HG03103 (cell line): ENCODE results near the gene TNFRSF6B.

Source experiments
- ATAC-seq: cut with Tn5 transposase; IDR thresholded peaks from one replicate; pipeline ENCODE4 v1.9.1; 2021; ENCODE audit warnings: low read depth; ENCODE audit not compliant: unreplicated experiment

Gene TNFRSF6B

DNA sequence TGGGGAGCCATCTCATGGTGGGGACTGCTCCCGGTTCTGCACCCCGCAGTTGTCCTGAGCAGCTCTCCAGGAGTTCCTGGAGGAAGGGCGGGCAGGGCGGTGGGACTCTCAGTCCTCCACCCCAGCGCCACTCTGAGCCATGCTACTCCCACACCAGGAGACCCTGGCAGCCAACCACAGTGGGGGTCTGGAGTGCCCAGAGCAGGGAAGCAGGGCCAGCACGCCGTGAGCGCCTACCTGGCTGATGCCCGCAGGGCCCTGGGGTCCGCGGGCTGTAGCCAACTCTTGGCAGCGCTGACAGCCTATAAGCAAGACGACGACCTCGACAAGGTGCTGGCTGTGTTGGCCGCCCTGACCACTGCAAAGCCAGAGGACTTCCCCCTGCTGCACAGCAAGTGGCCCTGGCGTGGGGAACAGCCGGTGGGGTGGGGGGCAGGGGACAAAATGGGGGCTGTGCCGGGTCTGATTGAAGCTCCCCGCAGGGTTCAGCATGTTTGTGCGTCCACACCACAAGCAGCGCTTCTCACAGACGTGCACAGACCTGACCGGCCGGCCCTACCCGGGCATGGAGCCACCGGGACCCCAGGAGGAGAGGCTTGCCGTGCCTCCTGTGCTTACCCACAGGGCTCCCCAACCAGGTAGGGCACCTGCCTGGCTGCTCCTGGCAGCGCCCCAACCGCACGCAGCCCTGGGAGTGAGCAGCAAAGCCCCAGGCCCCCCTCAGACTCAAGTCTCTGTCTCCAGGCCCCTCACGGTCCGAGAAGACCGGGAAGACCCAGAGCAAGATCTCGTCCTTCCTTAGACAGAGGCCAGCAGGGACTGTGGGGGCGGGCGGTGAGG is 1.6 kb upstream of the TNFRSF6B start:
- ATAC-seq, result no peak

DNA sequence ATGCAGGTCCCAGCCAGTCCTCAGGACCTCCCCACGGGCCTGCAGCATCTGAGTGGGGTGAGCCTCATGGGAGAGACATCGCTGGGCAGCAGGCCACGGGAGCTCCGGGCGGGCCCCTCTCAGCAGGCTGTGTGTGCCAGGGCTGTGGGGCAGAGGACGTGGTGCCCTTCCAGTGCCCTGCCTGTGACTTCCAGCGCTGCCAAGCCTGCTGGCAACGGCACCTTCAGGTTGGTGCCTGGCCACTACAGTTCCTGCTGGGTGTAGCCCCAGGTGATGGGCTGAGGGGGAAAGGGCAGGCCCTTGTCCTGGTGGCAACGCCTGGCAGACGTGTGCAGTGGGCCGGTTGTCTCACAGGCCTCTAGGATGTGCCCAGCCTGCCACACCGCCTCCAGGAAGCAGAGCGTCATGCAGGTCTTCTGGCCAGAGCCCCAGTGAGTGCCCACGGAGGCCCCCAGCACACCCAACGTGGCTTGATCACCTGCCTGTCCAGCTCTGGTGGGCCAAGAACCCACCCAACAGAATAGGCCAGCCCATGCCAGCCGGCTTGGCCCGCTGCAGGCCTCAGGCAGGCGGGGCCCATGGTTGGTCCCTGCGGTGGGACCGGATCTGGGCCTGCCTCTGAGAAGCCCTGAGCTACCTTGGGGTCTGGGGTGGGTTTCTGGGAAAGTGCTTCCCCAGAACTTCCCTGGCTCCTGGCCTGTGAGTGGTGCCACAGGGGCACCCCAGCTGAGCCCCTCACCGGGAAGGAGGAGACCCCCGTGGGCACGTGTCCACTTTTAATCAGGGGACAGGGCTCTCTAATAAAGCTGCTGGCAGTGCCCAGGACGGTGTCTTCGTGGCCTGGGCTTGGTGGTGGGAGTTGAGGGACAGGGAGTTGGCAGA is 787 bp upstream of the TNFRSF6B start:
- ATAC-seq, result no peak

DNA sequence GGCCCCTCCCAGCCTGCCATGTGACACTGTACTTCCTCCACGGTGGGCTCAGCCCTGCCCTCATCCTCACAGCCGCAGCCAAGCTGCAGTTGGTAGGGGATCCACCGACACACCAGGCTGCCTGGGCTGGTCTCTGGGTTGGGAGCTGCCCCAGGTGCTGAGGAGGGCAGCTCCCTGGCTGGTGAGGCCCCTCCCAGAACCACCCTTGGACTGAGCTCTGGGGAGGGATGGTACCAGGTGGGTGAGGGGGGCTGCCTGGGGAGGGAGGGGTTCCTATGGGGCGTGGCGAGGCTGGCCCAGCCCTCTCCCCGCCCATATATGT is 185 bp upstream of the TNFRSF6B start:
- ATAC-seq, result no peak

DNA sequence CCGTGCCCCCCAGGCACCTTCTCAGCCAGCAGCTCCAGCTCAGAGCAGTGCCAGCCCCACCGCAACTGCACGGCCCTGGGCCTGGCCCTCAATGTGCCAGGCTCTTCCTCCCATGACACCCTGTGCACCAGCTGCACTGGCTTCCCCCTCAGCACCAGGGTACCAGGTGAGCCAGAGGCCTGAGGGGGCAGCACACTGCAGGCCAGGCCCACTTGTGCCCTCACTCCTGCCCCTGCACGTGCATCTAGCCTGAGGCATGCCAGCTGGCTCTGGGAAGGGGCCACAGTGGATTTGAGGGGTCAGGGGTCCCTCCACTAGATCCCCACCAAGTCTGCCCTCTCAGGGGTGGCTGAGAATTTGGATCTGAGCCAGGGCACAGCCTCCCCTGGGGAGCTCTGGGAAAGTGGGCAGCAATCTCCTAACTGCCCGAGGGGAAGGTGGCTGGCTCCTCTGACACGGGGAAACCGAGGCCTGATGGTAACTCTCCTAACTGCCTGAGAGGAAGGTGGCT is 960 bp downstream of the TNFRSF6B start:
- ATAC-seq, result no peak

DNA sequence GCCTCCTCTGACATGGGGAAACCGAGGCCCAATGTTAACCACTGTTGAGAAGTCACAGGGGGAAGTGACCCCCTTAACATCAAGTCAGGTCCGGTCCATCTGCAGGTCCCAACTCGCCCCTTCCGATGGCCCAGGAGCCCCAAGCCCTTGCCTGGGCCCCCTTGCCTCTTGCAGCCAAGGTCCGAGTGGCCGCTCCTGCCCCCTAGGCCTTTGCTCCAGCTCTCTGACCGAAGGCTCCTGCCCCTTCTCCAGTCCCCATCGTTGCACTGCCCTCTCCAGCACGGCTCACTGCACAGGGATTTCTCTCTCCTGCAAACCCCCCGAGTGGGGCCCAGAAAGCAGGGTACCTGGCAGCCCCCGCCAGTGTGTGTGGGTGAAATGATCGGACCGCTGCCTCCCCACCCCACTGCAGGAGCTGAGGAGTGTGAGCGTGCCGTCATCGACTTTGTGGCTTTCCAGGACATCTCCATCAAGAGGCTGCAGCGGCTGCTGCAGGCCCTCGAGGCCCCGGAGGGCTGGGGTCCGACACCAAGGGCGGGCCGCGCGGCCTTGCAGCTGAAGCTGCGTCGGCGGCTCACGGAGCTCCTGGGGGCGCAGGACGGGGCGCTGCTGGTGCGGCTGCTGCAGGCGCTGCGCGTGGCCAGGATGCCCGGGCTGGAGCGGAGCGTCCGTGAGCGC is 1.6 kb downstream of the TNFRSF6B start:
- no peak for ATAC-seq

DNA sequence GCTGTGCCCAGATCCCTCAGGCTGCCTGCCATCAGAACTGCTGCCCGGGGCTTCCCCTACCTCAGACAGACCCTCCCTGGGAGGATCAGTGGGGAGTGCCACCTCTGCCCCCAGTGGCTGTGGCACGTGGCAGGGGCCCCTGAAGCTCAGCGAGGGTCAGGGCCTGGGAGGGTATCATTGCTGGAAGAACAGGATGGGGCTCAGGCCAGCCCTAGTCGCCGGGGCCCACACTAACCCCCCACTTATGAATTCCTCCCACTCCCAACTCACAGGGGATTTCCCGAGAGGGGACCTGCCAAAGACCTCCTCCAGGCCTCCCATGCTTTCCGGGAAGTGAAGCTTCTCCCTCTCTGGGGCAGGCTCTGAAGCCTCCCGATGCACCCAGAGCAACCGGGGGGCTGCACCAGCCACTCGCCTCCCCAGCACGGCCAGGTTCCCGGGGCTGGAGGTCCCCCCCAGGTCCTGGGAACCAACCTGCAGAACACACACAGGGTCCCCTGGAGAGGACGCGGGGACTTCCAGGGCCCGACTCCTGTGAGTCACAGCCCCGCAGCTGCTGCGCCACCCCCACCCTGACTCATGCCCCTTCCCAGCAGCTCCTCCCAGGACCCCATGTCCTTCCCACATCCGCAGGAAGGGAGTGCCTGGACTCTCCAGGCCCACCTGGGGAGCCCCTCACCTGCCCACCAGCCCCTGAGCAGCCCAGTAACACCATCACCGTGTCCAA is 2.5 kb downstream of the TNFRSF6B start:
- ATAC-seq, result no peak

DNA sequence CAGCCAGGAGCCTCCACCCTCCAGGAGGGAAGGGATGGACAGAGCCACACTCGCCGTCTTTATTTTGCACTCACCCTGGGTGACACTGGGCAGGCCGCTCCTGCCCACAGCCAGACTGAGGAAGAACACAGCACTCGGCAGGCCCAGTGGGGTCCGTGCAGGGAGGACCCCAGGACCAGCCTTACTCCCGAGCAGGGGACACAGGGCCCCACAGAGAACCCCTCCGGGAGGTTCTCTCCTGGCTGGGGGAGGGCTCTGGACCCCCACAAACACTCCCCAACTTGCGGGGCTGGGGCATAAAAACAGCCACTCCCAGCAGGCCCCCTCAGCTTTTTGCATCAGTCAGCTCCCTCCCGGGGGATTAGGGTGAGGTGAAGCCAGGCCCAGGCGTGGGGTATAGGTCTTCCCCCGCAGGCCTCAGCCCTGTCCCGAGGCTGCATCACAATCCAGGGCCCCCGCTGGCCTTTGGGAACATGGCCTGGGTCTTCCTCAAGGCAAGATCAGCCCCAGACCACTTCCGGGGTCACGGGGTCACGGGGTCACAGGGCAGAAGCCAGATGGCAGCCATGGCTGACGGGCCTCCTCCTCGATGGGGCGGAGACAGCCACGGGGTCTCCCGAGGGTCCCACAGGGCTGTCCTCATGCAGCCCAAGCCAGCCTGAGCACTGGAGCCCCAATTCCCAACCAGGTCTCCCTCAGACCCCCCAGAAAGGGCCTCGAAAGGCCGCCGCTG is 3.2 kb downstream of the TNFRSF6B start:
- ATAC-seq, result no peak

DNA sequence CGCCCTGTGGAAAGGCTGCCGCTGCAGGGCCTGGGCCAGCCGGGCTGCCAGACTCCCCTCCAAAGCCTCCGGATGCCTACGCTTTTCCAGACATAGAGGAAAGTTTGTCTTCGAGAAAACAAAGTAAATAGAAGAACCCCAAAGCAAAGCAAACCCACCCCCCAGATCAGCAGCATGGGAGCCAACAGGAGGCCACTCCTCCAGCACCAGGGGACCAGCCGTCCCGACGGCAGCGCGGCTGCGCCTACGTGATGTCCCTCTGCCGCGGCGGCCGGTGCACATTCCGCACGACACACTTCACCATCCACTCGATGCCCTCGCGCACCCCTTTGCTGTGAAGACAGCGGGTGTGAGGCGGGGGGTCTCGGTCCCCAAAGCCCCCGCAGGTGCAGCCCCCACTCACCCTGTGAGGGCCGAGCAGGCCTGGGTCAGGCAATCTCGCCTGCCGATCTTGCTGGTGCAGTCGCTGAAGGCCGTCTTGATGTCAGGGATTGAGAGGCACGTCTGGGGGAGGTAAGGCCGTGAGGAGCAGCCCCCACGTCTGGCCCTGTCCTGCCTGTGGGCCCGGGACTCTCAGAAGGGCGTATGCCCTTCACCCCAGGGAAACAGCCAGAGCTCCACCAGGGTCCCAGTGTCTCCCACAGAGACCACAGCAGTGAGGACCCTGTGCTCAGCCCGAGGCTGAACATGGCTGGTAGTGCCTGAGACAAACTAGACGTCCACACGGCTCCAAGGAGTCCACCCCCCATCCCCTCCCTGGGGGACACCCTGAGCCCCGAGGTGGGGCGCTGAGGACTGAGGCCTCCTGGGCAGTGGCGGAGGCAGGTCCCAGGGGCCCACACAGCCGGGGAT is 4.0 kb downstream of the TNFRSF6B start:
- ATAC-seq, result no peak

DNA sequence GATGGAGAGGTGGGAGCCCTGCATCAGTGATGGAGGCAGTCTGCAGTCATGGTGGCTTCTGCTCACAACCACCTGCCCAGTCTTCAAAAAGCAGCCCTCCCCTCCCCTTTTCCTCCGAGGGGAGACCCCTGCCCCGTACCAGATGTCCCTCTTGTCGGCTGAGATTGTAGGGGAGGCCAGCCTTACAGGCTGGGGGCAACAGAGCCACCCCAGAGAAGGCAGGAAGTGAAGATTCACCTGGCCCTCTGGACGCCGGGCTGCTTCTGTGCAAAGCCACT is 4.5 kb downstream of the TNFRSF6B start:
- ATAC-seq, result no peak

DNA sequence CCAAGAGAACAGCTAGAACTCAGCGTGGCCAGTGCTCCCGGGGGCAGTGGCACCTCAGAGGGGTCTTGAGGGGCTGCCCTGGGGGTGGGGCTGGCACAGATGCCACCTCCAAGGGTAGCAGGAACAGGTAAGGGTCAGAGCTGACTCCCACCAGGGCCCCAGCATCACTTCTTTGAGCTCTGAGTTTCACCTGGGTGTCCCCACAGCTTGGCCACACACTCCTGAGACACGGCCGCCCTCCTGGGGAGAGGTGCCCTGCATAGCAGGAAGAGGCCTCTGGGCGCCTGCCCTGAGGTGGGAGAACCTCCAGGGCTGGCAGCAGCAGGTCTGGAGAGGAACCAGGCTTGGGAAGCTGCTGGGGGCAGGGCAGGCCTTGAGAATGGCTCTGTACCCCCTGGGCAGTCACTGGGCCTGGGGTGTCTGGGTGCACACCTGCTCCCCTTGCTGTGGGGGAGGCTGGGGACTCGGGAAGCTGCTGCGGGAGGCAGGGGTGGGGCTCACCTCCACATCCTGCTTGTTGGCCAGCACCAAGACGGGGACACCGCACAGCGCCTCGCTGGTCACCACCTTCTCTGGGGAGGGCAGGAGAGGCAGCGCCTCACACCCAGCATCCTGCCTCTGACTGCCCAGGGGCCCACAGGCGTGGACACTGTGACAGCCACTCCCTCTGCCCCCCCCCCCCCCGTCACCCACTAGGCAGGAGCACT is 5.0 kb downstream of the TNFRSF6B start:
- no peak for ATAC-seq

DNA sequence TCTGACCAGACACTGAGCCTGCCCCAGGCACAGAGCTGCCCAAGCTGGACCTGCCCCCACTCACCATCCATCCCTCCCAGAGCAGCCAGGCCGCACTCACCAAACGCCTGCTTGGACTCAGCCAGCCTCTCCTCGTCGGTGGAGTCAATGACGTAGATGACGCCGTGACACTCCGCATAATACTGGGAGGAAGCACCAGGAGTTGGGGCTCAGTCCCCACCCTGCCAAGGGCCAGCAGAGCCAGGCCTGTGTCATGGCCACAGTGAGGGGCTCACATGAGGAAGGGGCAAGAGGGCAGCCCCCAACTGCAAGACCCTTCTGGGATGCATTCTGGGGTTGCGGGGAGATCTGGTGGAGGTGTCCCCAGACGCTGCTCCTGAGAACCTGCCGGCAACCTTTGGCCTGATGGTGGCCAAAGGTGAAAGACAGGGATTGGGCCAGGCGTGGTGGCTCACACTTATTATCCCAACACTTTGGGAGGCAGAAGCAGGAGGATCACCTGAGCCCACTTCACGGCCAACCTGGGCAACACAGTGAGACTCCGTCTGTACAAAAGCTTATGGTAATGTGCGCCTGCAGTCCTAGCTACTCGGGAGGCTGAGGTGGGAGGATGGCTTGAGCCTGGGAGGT is 5.7 kb downstream of the TNFRSF6B start:
- no peak for ATAC-seq

DNA sequence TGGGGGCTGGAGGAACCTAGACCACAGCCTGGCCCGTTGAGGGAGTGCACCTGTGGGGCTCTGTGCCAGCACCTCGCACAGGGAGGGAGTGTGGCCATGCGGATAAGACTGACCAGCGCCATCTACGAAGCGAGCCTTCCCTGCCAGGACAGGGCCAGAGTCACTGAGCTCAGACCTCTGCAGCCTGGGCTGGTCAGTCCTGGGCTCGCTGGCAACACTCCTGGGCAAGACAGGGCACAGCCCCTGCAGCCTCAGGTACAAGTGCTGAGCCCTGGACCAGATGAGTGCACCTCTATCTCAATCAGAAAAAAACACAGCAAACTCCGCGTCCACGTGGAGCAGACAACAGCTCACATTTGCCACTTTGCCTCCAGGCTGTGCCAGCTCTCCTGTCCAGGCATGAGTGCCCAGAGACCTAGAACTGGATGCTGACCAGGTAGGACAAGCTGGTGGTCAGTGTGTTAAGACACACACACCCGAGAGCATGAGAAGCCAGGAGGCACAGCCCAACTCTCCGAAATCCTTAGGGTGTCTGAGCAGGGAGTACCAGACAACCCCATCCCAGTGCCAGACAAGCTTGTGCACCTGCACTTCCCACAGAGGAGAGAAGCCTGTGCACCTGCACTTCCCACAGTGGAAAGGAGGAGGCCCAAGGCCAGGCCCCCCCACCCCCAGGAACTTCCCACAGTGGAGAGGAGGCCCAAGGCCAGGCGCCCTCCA is 6.5 kb downstream of the TNFRSF6B start:
- no peak for ATAC-seq

DNA sequence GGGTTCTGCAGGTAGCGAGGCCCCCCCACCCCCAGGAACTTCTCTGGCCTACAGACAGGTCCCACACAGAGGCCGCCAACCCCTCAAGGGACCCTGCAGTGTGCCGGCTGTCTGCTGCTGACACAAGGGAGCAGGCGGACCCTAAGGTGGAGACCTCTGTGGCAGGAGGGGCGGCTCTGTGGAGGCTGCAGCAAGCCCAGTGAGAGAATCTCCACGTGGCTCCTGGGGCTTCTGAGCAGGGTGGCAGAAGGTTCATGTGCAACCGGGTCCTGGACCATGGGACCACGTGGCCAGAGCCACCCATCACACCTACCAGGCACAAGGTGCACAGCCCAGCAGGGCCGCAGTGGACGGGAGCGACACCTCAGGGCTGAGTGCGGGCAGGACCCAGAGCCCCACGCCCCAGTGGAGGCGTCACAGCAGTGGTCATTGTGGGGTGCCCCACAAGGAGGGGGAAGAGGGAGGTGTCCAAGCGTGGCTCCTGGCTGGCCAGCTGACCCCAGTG is 7.1 kb downstream of the TNFRSF6B start:
- ATAC-seq, result no peak

DNA sequence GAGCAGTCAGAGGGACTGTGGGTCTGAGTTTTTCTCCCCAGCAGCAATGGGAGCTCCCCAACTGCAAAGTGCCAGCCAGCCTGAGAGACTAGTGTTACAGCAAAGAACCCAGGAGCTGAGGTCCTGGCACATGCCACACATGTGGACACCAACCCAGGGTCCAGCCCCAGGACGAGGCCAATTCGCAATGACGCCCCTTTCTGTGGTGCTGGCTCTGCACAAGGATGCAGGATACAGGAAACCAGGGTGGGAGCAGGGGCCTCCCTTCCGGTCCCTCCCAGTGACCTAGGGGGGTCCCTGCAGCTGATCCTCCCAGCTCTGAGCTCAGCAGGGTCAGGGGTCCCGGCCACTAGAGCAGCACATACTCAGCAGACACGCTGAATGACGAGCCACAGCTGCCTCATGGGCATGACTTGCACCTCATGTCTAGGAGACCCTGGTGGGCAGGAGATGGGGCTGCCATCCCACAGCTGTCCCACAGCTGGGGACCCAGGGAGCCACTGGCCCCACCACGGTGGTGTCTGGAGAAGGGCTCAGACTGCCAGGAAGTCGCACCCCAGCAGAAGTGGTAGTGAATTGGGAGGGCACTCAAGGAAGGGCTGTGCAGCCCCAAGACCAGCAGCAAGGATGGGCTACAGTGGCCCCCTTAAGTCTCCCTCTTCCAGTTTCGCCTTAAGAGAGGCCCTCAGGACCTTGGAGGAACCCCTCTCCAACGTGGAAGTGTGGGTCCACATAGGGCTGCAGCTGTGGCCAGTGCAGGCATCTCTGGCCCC is 7.7 kb downstream of the TNFRSF6B start:
- no peak for ATAC-seq

DNA sequence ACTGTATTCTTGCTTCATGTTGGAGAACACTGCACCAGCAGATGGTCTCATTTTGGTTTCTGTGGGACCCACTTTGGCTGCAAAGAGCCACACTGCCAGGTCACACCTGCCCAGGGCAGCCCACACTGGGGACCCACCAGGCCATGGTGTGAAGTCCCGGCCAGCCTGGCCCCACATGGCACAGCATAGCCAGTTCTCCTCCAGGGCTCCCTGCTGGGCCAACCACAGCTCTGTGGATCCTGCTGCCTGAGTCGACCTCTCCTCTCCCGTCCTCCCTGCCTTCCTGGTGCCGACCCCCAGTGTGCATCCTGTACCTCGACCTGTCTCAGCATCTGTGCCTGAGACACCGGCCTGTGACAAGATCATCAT is 8.3 kb downstream of the TNFRSF6B start:
- no peak for ATAC-seq

DNA sequence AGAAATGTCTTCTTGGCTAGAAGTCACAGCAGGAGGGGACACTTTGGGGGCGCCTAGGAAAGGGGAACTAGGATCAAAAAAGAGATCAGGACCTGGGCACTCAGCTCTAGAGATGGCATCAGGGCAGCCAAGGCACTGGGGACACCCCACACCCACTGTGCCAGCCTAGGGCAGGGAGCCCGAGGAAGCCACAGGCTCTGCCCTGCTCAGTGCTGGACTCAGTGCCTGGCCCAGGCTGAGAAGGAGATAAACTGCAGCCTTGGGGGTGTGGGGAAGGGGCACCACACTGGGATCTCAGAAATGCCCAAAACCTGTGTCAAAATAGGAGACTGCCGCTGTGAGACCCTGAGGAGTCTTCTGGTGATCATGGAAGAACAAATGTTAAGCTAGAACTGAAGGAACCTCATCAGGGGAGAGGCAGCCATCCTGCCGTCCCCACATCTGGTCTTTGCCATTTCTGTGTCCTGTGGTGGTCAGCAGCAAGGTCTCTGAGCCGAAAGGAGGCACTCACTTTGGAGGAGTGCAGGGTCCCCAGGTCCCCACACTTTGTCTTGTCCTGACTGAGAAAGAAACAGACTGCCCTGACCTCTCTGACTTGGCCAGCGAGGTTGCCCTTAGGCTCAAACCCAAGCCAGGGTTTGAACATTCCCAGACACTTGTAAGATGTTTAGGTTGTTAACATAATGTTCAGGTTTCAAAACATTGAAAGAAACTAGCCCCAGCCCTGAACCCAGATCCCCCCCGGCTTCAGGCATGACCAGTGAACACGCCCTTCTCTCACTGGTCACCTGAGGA is 9.0 kb downstream of the TNFRSF6B start:
- ATAC-seq, result no peak
